Measurements from ENCODE around the gene ZNF346. TPM values are rescaled to one million over a fixed set of nuclear protein-coding genes. Genes with fewer than 3 reads are reported as not detected.
A peak's percentile ranks its signal among the peaks of the same experiment; 100 is the strongest.

ZNF346 gene
- total and polyA plus RNA-seq, 2 of the 13 experiments (the other 11 are each of a cell fraction or from before 2014, with no cell fraction given) = 8.6 to 19.4 TPM

DNA sequence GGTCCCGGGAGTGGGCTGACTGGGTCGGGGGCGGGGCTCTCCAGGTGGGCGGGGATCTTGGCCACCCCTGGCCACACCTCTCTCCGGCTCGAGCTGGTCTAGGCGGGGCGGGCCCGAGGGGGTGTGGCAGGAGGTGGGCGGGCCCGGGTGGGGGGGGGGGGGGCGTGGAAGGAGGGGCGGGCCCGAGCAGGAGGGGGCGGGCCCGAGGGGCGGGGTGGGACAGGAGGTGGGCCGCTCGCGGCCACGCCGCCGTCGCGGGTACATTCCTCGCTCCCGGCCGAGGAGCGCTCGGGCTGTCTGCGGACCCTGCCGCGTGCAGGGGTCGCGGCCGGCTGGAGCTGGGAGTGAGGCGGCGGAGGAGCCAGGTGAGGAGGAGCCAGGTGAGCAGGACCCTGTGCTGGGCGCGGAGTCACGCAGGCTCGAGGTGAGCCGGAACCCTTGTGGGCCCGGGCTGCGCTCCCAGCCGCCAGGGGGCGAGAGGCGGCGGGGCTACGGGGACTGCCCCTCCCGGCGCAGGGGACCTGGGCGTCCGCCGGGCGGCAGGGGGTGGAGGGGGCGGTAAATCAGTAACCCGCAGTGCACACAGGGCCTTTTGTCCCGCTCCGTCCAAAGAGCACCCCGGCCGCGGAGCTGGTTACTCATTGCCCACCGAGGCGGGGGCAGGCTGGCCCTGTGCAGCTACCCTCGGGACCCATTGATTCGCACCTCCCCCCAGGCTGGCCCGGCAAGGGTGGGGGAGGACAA is 64.3 kb downstream of the ZNF346 start, which contains the start of gene FGFR4 (continued):
- TF ChIP-seq, protein P1, sequence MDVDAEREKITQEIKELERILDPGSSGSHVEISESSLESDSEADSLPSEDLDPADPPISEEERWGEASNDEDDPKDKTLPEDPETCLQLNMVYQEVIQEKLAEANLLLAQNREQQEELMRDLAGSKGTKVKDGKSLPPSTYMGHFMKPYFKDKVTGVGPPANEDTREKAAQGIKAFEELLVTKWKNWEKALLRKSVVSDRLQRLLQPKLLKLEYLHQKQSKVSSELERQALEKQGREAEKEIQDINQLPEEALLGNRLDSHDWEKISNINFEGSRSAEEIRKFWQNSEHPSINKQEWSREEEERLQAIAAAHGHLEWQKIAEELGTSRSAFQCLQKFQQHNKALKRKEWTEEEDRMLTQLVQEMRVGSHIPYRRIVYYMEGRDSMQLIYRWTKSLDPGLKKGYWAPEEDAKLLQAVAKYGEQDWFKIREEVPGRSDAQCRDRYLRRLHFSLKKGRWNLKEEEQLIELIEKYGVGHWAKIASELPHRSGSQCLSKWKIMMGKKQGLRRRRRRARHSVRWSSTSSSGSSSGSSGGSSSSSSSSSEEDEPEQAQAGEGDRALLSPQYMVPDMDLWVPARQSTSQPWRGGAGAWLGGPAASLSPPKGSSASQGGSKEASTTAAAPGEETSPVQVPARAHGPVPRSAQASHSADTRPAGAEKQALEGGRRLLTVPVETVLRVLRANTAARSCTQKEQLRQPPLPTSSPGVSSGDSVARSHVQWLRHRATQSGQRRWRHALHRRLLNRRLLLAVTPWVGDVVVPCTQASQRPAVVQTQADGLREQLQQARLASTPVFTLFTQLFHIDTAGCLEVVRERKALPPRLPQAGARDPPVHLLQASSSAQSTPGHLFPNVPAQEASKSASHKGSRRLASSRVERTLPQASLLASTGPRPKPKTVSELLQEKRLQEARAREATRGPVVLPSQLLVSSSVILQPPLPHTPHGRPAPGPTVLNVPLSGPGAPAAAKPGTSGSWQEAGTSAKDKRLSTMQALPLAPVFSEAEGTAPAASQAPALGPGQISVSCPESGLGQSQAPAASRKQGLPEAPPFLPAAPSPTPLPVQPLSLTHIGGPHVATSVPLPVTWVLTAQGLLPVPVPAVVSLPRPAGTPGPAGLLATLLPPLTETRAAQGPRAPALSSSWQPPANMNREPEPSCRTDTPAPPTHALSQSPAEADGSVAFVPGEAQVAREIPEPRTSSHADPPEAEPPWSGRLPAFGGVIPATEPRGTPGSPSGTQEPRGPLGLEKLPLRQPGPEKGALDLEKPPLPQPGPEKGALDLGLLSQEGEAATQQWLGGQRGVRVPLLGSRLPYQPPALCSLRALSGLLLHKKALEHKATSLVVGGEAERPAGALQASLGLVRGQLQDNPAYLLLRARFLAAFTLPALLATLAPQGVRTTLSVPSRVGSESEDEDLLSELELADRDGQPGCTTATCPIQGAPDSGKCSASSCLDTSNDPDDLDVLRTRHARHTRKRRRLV (CRISPR knock-in tag; IDR thresholded peaks at IDR 0.05) = no peak
- TF ChIP-seq ZSCAN22 (CRISPR knock-in tag; IDR thresholded peaks at IDR 0.05) = no peak
- TF ChIP-seq ARNTL (CRISPR knock-in tag; IDR thresholded peaks at IDR 0.05) = no peak; the same call in none of the 2 replicates
- TF ChIP-seq MLLT10 (CRISPR knock-in tag; IDR thresholded peaks at IDR 0.05) = no peak
- peak; percentile 66 for TF ChIP-seq ZNF776 (CRISPR knock-in tag; IDR thresholded peaks at IDR 0.05)
- TF ChIP-seq ZNF678 (CRISPR knock-in tag; IDR thresholded peaks at IDR 0.05) = 0 out of 2 replicates have a peak, but pooled peaks have one; percentile 74
- peak; percentile 97 for TF ChIP-seq TAF1 (CRISPR knock-in tag; IDR thresholded peaks at IDR 0.05)
- TF ChIP-seq ZNF7 (CRISPR knock-in tag; IDR thresholded peaks at IDR 0.05) = 0 out of 2 replicates have a peak, but pooled peaks have one; percentile 9
- peak; percentile 81 for TF ChIP-seq XRCC5 (optimal IDR thresholded peaks at IDR 0.05; ENCODE audit: low read length)
- TF ChIP-seq HNRNPLL (IDR thresholded peaks at IDR 0.05; ENCODE audit: low read depth, low read length, poor library complexity, severe bottlenecking) = peak; percentile 71
- no peak; the same call in 1 of the 2 replicates for TF ChIP-seq KDM5A (IDR thresholded peaks at IDR 0.05; ENCODE audit: borderline replicate concordance, low read length)
- TF ChIP-seq, protein P2, sequence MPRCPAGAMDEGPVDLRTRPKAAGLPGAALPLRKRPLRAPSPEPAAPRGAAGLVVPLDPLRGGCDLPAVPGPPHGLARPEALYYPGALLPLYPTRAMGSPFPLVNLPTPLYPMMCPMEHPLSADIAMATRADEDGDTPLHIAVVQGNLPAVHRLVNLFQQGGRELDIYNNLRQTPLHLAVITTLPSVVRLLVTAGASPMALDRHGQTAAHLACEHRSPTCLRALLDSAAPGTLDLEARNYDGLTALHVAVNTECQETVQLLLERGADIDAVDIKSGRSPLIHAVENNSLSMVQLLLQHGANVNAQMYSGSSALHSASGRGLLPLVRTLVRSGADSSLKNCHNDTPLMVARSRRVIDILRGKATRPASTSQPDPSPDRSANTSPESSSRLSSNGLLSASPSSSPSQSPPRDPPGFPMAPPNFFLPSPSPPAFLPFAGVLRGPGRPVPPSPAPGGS (CRISPR knock-in tag; IDR thresholded peaks at IDR 0.05) = peak; percentile 48; the same call in 1 of the 2 replicates
- TF ChIP-seq ZFP41 (CRISPR knock-in tag; IDR thresholded peaks at IDR 0.05; ENCODE audit: borderline replicate concordance) = no peak
- 0 out of 2 replicates have a peak, but pooled peaks have one; percentile 23 for TF ChIP-seq ZMYM2 (CRISPR knock-in tag; IDR thresholded peaks at IDR 0.05)
- no peak for TF ChIP-seq ZNF180 (CRISPR knock-in tag; IDR thresholded peaks at IDR 0.05; ENCODE audit: borderline replicate concordance, low read depth)
- peak; percentile 78 for TF ChIP-seq RXRB (CRISPR knock-in tag; IDR thresholded peaks at IDR 0.05; ENCODE audit: borderline replicate concordance)
- TF ChIP-seq NFE2L2 (IDR thresholded peaks at IDR 0.05; ENCODE audit: low read length) = no peak
- no peak for TF ChIP-seq ZNF781 (CRISPR knock-in tag; IDR thresholded peaks at IDR 0.05; ENCODE audit: borderline replicate concordance, not compliant biosample characterization)
- no peak; the same call in 1 of the 2 replicates for TF ChIP-seq HOXA9 (CRISPR knock-in tag; IDR thresholded peaks at IDR 0.05; ENCODE audit: borderline replicate concordance)
- TF ChIP-seq SP140L (CRISPR knock-in tag; IDR thresholded peaks at IDR 0.05; ENCODE audit: borderline replicate concordance) = no peak
- TF ChIP-seq, protein P3, sequence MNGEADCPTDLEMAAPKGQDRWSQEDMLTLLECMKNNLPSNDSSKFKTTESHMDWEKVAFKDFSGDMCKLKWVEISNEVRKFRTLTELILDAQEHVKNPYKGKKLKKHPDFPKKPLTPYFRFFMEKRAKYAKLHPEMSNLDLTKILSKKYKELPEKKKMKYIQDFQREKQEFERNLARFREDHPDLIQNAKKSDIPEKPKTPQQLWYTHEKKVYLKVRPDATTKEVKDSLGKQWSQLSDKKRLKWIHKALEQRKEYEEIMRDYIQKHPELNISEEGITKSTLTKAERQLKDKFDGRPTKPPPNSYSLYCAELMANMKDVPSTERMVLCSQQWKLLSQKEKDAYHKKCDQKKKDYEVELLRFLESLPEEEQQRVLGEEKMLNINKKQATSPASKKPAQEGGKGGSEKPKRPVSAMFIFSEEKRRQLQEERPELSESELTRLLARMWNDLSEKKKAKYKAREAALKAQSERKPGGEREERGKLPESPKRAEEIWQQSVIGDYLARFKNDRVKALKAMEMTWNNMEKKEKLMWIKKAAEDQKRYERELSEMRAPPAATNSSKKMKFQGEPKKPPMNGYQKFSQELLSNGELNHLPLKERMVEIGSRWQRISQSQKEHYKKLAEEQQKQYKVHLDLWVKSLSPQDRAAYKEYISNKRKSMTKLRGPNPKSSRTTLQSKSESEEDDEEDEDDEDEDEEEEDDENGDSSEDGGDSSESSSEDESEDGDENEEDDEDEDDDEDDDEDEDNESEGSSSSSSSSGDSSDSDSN (CRISPR knock-in tag; IDR thresholded peaks at IDR 0.05) = peak; percentile 88
- no peak for TF ChIP-seq RAD51 (IDR thresholded peaks at IDR 0.05; ENCODE audit: borderline replicate concordance)
